H1 (cell line): ENCODE results near the gene ASGR2. TPM values are rescaled to one million over a fixed set of nuclear protein-coding genes. Genes with fewer than 3 reads are reported as not detected.

Experiments used
- CTCF ChIA-PET: fragments of 300-600 bp; sonication (Branson Sonifier 250); formaldehyde crosslinking; loops from one replicate; lab custom pipeline; 2021; ENCODE audit not compliant: partially characterized antibody; lab: Charles Lee
- POLR2A ChIA-PET: fragments of 300-600 bp; sonication (Branson Sonifier 250); formaldehyde crosslinking; loops from one replicate; lab custom pipeline; 2021; ENCODE audit warnings: inconsistent platforms; ENCODE audit not compliant: partially characterized antibody; lab: Charles Lee
- DNase-seq, 2 experiments: peaks; one replicate each; pipeline versions ENCODE4 v3.0.0 to v3.0.0-alpha.2; 2010 to 2022; ENCODE audit warnings: low spot score in 2 of 2, low read depth in 1 of 2, mixed read lengths in 1 of 2
- FAIRE-seq: peaks from 2 replicates; lab custom pipeline; 2011; peaks lifted over from hg19 to GRCh38; lab: Jason Lieb, UNC
- H2AFZ ChIP-seq: 2 replicates; pipeline ENCODE4 v1.8.1; 2012; ENCODE audit warnings: low read length, inconsistent platforms
- H2AK5ac ChIP-seq: 2 replicates; pipeline ENCODE4 v1.6.1; 2013; ENCODE audit warnings: low read depth, low read length
- H2BK120ac ChIP-seq: replicated peaks from 2 replicates; pipeline ENCODE3; 2013; ENCODE audit warnings: low read depth, low read length, inconsistent platforms
- H2BK12ac ChIP-seq: 2 replicates; pipeline ENCODE4 v1.6.1; 2013; ENCODE audit warnings: low read depth, low read length
- H2BK15ac ChIP-seq: 2 replicates; pipeline ENCODE4 v1.6.1; 2013; ENCODE audit warnings: low read length
- H2BK20ac ChIP-seq: 2 replicates; pipeline ENCODE4 v1.6.1; 2013; ENCODE audit warnings: low read length
- H2BK5ac ChIP-seq: 2 replicates; pipeline ENCODE4 v1.6.1; 2013; ENCODE audit warnings: low read depth, low read length
- H3K14ac ChIP-seq: 2 replicates; pipeline ENCODE4 v1.6.1; 2013; ENCODE audit warnings: inconsistent platforms; ENCODE audit not compliant: insufficient read length
- H3K18ac ChIP-seq: 2 replicates; pipeline ENCODE4 v1.6.1; 2013; ENCODE audit warnings: low read length; ENCODE audit errors: extremely low read depth
- H3K23ac ChIP-seq: 2 replicates; pipeline ENCODE4 v1.6.1; 2013; ENCODE audit warnings: inconsistent platforms; ENCODE audit not compliant: insufficient read length
- H3K23me2 ChIP-seq: 2 replicates; pipeline ENCODE4 v1.6.1; 2013; ENCODE audit warnings: low read depth, low read length
- H3K27ac ChIP-seq: 2 replicates; pipeline ENCODE4 v1.6.1; 2011; ENCODE audit warnings: low read depth, low read length, inconsistent platforms
- H3K27me3 ChIP-seq, 4 experiments: replicated peaks in 1 of 4; 1 replicate in 1 of 4; 2 replicates in 3 of 4; pipeline versions ENCODE4 v1.6.1 to v1.8.1; 2011 to 2013; ENCODE audit warnings: low read length in 3 of 4, mild to moderate bottlenecking in 3 of 4, inconsistent platforms in 2 of 4, mixed read lengths in 2 of 4, moderate library complexity in 1 of 4; ENCODE audit not compliant: control insufficient read depth in 3 of 4, insufficient read depth in 3 of 4; ENCODE audit errors: extremely low read depth in 1 of 4
- H3K36me3 ChIP-seq, 4 experiments: 2 replicates each; pipeline versions ENCODE4 v1.6.1 to v1.8.1; 2011 to 2013; ENCODE audit warnings: mild to moderate bottlenecking in 4 of 4, low read length in 3 of 4, moderate library complexity in 2 of 4, control low read depth in 1 of 4, inconsistent platforms in 1 of 4; ENCODE audit not compliant: insufficient read depth in 4 of 4, control insufficient read depth in 2 of 4
- H3K4ac ChIP-seq: replicated peaks from 2 replicates; pipeline ENCODE3; 2013; ENCODE audit warnings: low read length, low read depth, mixed read lengths, inconsistent platforms; ENCODE audit not compliant: insufficient read length
- H3K4me1 ChIP-seq, 4 experiments: replicated peaks in 1 of 4; 1 replicate in 1 of 4; 2 replicates in 3 of 4; pipeline versions ENCODE4 v1.6.1 to v1.8.1; 2011 to 2013; ENCODE audit warnings: low read length in 3 of 4, inconsistent platforms in 2 of 4, mixed read lengths in 1 of 4; ENCODE audit not compliant: insufficient read depth in 4 of 4, control insufficient read depth in 3 of 4
- H3K4me2 ChIP-seq, 2 experiments: 2 replicates each; pipeline versions ENCODE4 v1.6.1 to v1.8.1; 2011 to 2013; ENCODE audit warnings: low read depth in 2 of 2, low read length in 2 of 2, control low read depth in 1 of 2, inconsistent platforms in 1 of 2, mild to moderate bottlenecking in 1 of 2; ENCODE audit not compliant: insufficient read depth in 1 of 2
- H3K4me3 ChIP-seq, 4 experiments: fragments of 200-600, 300-600 bp in 1 of 4; sonication (generic), shearing (Covaris generic), sonication (Bioruptor Twin) in 1 of 4; 2 replicates each; pipeline versions ENCODE4 v1.5.1 to v1.8.1; 2011 to 2016; ENCODE audit warnings: low read length in 4 of 4, low read depth in 3 of 4, control low read depth in 2 of 4, inconsistent platforms in 2 of 4, mild to moderate bottlenecking in 2 of 4, mixed read lengths in 1 of 4, moderate library complexity in 1 of 4; ENCODE audit not compliant: insufficient read depth in 2 of 4; ENCODE audit errors: extremely low read depth in 1 of 4
- H3K56ac ChIP-seq: replicated peaks from 2 replicates; pipeline ENCODE3; 2013; ENCODE audit warnings: low read depth, mild to moderate bottlenecking, mixed read lengths, low read length, inconsistent platforms; ENCODE audit not compliant: insufficient read length
- H3K79me1 ChIP-seq: 2 replicates; pipeline ENCODE4 v1.6.1; 2013; ENCODE audit warnings: low read depth, low read length, control low read depth
- H3K79me2 ChIP-seq, 2 experiments: 2 replicates each; pipeline versions ENCODE4 v1.6.1 to v1.8.1; 2012 to 2013; ENCODE audit warnings: low read length in 2 of 2, mild to moderate bottlenecking in 2 of 2, inconsistent platforms in 1 of 2; ENCODE audit not compliant: insufficient read depth in 2 of 2, control insufficient read depth in 1 of 2
- H3K9ac ChIP-seq, 4 experiments: replicated peaks in 1 of 4; 1 replicate in 1 of 4; 2 replicates in 3 of 4; pipeline versions ENCODE4 v1.6.1 to v1.8.1; 2011 to 2013; ENCODE audit warnings: low read depth in 3 of 4, low read length in 3 of 4, control low read depth in 2 of 4, mild to moderate bottlenecking in 2 of 4, moderate library complexity in 2 of 4, inconsistent platforms in 1 of 4; ENCODE audit errors: extremely low read depth in 1 of 4
- H3K9me3 ChIP-seq, 2 experiments: 2 replicates each; pipeline versions ENCODE4 v1.6.1 to v1.8.1; 2012 to 2013; ENCODE audit warnings: mild to moderate bottlenecking in 2 of 2, moderate library complexity in 2 of 2, control low read depth in 1 of 2, inconsistent platforms in 1 of 2, low read depth in 1 of 2, low read length in 1 of 2, mixed read lengths in 1 of 2; ENCODE audit not compliant: insufficient read depth in 2 of 2
- H4K20me1 ChIP-seq, 2 experiments: replicated peaks in 1 of 2; 2 replicates each; pipeline versions ENCODE3 to v1.8.1; 2011 to 2013; ENCODE audit warnings: inconsistent platforms in 2 of 2, low read length in 2 of 2, mild to moderate bottlenecking in 1 of 2; ENCODE audit not compliant: insufficient read depth in 2 of 2, control insufficient read depth in 1 of 2
- H4K5ac ChIP-seq: 2 replicates; pipeline ENCODE4 v1.6.1; 2013; ENCODE audit warnings: low read length, low read depth, mixed read lengths, inconsistent platforms; ENCODE audit not compliant: insufficient read length
- H4K8ac ChIP-seq: 2 replicates; pipeline ENCODE4 v1.8.0; 2013; ENCODE audit warnings: mild to moderate bottlenecking, moderate library complexity, low read length, inconsistent platforms; ENCODE audit not compliant: insufficient read depth; ENCODE audit errors: extremely low read depth
- H4K91ac ChIP-seq: replicated peaks from 2 replicates; pipeline ENCODE3; 2013; ENCODE audit warnings: low read length, mixed read lengths, inconsistent platforms; ENCODE audit not compliant: insufficient read length
- ATF3 ChIP-seq: IDR thresholded peaks from 2 replicates; pipeline ENCODE4 v1.6.1; 2011; ENCODE audit warnings: low read depth, mild to moderate bottlenecking, low read length; ENCODE audit not compliant: insufficient read depth
- BRCA1 ChIP-seq: IDR thresholded peaks from 2 replicates; pipeline ENCODE4 v1.6.1; 2012; ENCODE audit warnings: low read depth, low read length, improper control_type of control experiment
- CBX8 ChIP-seq: fragments of 300-800, 300-1000 bp; sonication (generic); IDR thresholded peaks from 2 replicates; pipeline ENCODE4 v1.7.1; 2016; ENCODE audit warnings: low read depth, low read length, borderline replicate concordance
- CTBP2 ChIP-seq: IDR thresholded peaks from 2 replicates; pipeline ENCODE4 v1.7.0; 2011; ENCODE audit warnings: borderline replicate concordance, mild to moderate bottlenecking, moderate library complexity, mixed read lengths, low read length; ENCODE audit not compliant: insufficient read depth, insufficient read length
- RFX5 ChIP-seq: IDR thresholded peaks from 2 replicates; pipeline ENCODE4 v1.6.1; 2011; ENCODE audit warnings: low read depth, low read length, improper control_type of control experiment, borderline replicate concordance
- SIN3A ChIP-seq, 2 experiments: IDR thresholded peaks in 1 of 2; conservative IDR thresholded peaks in 1 of 2; 2 replicates each; pipeline ENCODE4 v1.6.1; 2011 to 2012; ENCODE audit warnings: low read length in 2 of 2, improper control_type of control experiment in 1 of 2, low read depth in 1 of 2, mild to moderate bottlenecking in 1 of 2
- SIX5 ChIP-seq: IDR thresholded peaks from 2 replicates; pipeline ENCODE4 v1.6.1; 2011; ENCODE audit warnings: mild to moderate bottlenecking, low read depth, low read length
- SP1 ChIP-seq: IDR thresholded peaks from 2 replicates; pipeline ENCODE4 v1.6.1; 2011; ENCODE audit warnings: low read depth, low read length
- SUZ12 ChIP-seq: fragments of 200-600 bp; sonication (generic); IDR thresholded peaks from 2 replicates; pipeline ENCODE4 v1.6.1; 2012; ENCODE audit warnings: mild to moderate bottlenecking, inconsistent platforms, low read length, moderate library complexity, mixed read lengths
- TAF7 ChIP-seq: optimal IDR thresholded peaks from 2 replicates; pipeline ENCODE3; 2011; ENCODE audit warnings: low read depth, mild to moderate bottlenecking, inconsistent platforms, low read length, moderate library complexity, borderline replicate concordance
- USF2 ChIP-seq: IDR thresholded peaks from 2 replicates; pipeline ENCODE4 v1.6.1; 2011; ENCODE audit warnings: low read length, improper control_type of control experiment
- WGBS, 2 experiments: shearing (Covaris generic) in 1 of 2; methylation state at CpG; one replicate each; pipeline versions ENCODE4 v1.1.6 to v1.1.7; 2013 to 2015; ENCODE audit warnings: low lambda C conversion rate in 2 of 2, mixed read lengths in 2 of 2, inconsistent platforms in 1 of 2, low coverage in 1 of 2, missing lambda C conversion rate in 1 of 2; ENCODE audit not compliant: insufficient replicate concordance in 2 of 2, insufficient coverage in 1 of 2, insufficient read length in 1 of 2; ENCODE audit errors: extremely low coverage in 1 of 2, missing lambda C conversion rate in 1 of 2; 5-methylcytosine and 5-hydroxymethylcytosine counted together
- polyA plus RNA-seq, 7 experiments: library from polyadenylated mRNA; depleted of rRNA in 3 of 7; stranded (reverse) in 5 of 7; unstranded in 2 of 7; fragments of >200 nt in 5 of 7; fragments of 200-250 nt in 2 of 7; gene quantifications; 1 replicate in 5 of 7; 2 replicates in 1 of 7; 4 replicates in 1 of 7; pipeline versions ENCODE4 v1.2.1 to v1.2.3, GENCODE V29; 2011 to 2013; ENCODE audit warnings: missing spikeins in 2 of 7, mixed read lengths in 2 of 7
- total RNA-seq: library from RNA; stranded (reverse); fragmentation: NEBNext Ultra II Directional; extraction: Animal tissue kit (Norgen Biotek cat#: 25700); gene quantifications from 2 replicates; pipeline ENCODE4 v1.2.1, GENCODE V29; 2021

Gene ASGR2
- total and polyA plus RNA-seq, 2 of the 8 experiments (the other 6 are each of a cell fraction or from before 2014, with no cell fraction given): 0.91 TPM; not detected in 1

- Histone ChIP-seq H2BK5ac (no peak overlapping the region), H4K91ac (no peak overlapping the region), H3K4me1 (no peaks in the 10 kb centered on the region; a peak in 2 of 7 replicates), H3K14ac (no peak overlapping the region), H2BK12ac (no peak overlapping the region), H4K8ac (0 out of 2 replicates have a peak overlapping the region, but pooled peaks have one; percentile 7), H3K27ac (no peak overlapping the region), H2BK15ac (0 out of 2 replicates have a peak overlapping the region, but pooled peaks have one; percentile 61), H4K20me1 (peaks cover 0 to 9% of the 10 kb centered on the region in 2 experiments), H3K27me3 (no peaks in the 10 kb centered on the region), H3K23me2 (peaks cover 10% of the 10 kb centered on the region), H3K4ac (no peak overlapping the region), H2BK120ac (no peak overlapping the region), H4K5ac (no peak overlapping the region), H3K9me3 (no peaks in the 10 kb centered on the region), H3K4me3 (no peak overlapping the region), H3K9ac (no peak overlapping the region), H2AK5ac (no peak overlapping the region), H2AFZ (no peak overlapping the region), H3K23ac (no peak overlapping the region), H3K36me3 (no peaks in the 10 kb centered on the region), H2BK20ac (no peak overlapping the region), H3K18ac (no peak overlapping the region; the same call in 1 of the 2 replicates), H3K4me2 (no peak overlapping the region), H3K79me1 (peaks cover 2% of the 10 kb centered on the region; the same call in 1 of the 2 replicates), H3K56ac (no peak overlapping the region), H3K79me2 (no peaks in the 10 kb centered on the region)
- FAIRE-seq (no peak), DNase-seq (no peak)
- ChIA-PET CTCF (interaction anchor here (0.7 to 2.9 kb wide), 5 partner anchors 13 to 63 kb away, joined by 3 to 9 read pairs (median 4); no protein-coding TSS in a partner anchor), POLR2A (interaction anchor here (0.6 to 1.2 kb wide), 2 partner anchors 55 to 572 kb away, joined by 3 to 4 read pairs; no protein-coding TSS in a partner anchor)
- 95% methylated on average over 10 of the region's 10 CpGs; no CpG with 5 or more reads in 1 of the 2 experiments for WGBS, 2 experiments
- TF ChIP-seq SIN3A (conservative IDR thresholded peaks at IDR 0.05 in 1 of 2, IDR thresholded peaks at IDR 0.05 in 1 of 2; ENCODE audit: low read depth in 1 of 2, low read length in 2 of 2) (no peak), SIX5 (no peak), TAF7 (no peak), CBX8 (no peak), CTBP2 (no peak), SUZ12 (no peak), BRCA1 (no peak), RFX5 (no peak), USF2 (no peak), ATF3 (no peak), SP1 (no peak)
Observed at GRCh38 chr17:7108560-7108925, 6.1 kb downstream of the ASGR2 start.
